Stomach (tissue), 9 donors: Measurements from ENCODE around the gene TPH2. TPM values are rescaled to one million over a fixed set of nuclear protein-coding genes. Genes with fewer than 3 reads are reported as not detected.

Source experiments
- DNase-seq, 2 donors: peaks; one replicate each; pipeline versions ENCODE4 v3.0.0 to v3.0.0-alpha.2; 2013 to 2019
- H3K27ac ChIP-seq, 5 donors: fragments of 200-600 bp in 4 of 5; sonication (generic) in 4 of 5; one replicate each; pipeline ENCODE4 v1.5.1; 2013 to 2019; ENCODE audit warnings: mild to moderate bottlenecking in 1 of 5, moderate library complexity in 1 of 5
- H3K27me3 ChIP-seq, 3 donors: fragments of 200-600 bp; sonication (generic); one replicate each; pipeline ENCODE4 v1.5.1; 2017 to 2019; ENCODE audit warnings: mixed run types in 1 of 3
- H3K36me3 ChIP-seq, 4 donors: fragments of 200-600 bp; sonication (generic); 1 replicate in 3 of 4; 2 replicates in 1 of 4; pipeline ENCODE4 v1.5.1; 2016 to 2019
- H3K4me1 ChIP-seq, 4 donors: fragments of 200-600 bp; sonication (generic); one replicate each; pipeline ENCODE4 v1.5.1; 2016 to 2019
- H3K4me3 ChIP-seq, 4 donors: fragments of 200-600 bp; sonication (generic) in 3 of 4; one replicate each; pipeline ENCODE4 v1.5.1; 2016 to 2019; ENCODE audit warnings: mild to moderate bottlenecking in 1 of 4
- H3K9me3 ChIP-seq, 4 donors: fragments of 200-600 bp; sonication (generic); one replicate each; pipeline ENCODE4 v1.5.1; 2016 to 2019
- CTCF ChIP-seq, 7 experiments: fragments of 450-650 bp in 4 of 7; fragments of 200-600 bp in 3 of 7; sonication (generic) in 3 of 7; IDR thresholded peaks; one replicate each; pipeline ENCODE4 v1.5.1; 2016 to 2019; ENCODE audit warnings: antibody characterized with exemption in 7 of 7, control low read depth in 2 of 7, mild to moderate bottlenecking in 1 of 7
- EP300 ChIP-seq: sonication (generic); formaldehyde crosslinking; IDR thresholded peaks from one replicate; pipeline ENCODE4 v1.6.1; 2017; ENCODE audit warnings: antibody characterized with exemption
- POLR2A ChIP-seq, 4 donors: fragments of 450-650 bp; IDR thresholded peaks; one replicate each; pipeline ENCODE4 v1.6.1; 2016; ENCODE audit warnings: antibody characterized with exemption in 4 of 4, control low read depth in 2 of 4, mild to moderate bottlenecking in 1 of 4, moderate library complexity in 1 of 4
- POLR2AphosphoS5 ChIP-seq, 3 donors: sonication (generic); formaldehyde crosslinking; IDR thresholded peaks; one replicate each; pipeline ENCODE4 v1.6.1; 2016; ENCODE audit warnings: antibody characterized with exemption in 3 of 3
- WGBS, 5 donors: extraction: QIAGEN DNeasy Blood & Tissue Kit in 3 of 5; methylation state at CpG; one replicate each; pipeline versions ENCODE4 v1.1.5 to v1.1.7; 2013 to 2018; 5-methylcytosine and 5-hydroxymethylcytosine counted together
- intact Hi-C: fragments of 100-400 bp; cut with DNase I; formaldehyde crosslinking; loops from one replicate; pipeline ENCODE4 v1.15.1; 2023; ENCODE audit warnings: low total_unique reads
- polyA plus RNA-seq, 3 donors: library from polyadenylated mRNA; stranded (reverse); fragments of 200-250 nt; gene quantifications; one replicate each; pipeline ENCODE4 v1.2.3, GENCODE V29; 2013
- total RNA-seq, 5 donors: library from RNA; depleted of rRNA; stranded (reverse); fragments of >200 nt; gene quantifications; one replicate each; pipeline versions ENCODE4 v1.1.0 to v1.2.3, GENCODE V29; 2014 to 2016
- donor health status: healthy with polysubstance abuse.
- donor health status: Bipolar disorder and iron deficiency.
- donor health status: healthy.

Gene TPH2
- total and polyA plus RNA-seq, 8 donors, result 0.37 TPM; not detected in 7

GRCh38 chr12:72063073-72063472 is 124.4 kb downstream of the TPH2 start:
- intact Hi-C loops, result no loop called here
- H3K9me3 ChIP-seq, result no peaks in the 10 kb centered on the region
- TF ChIP-seq POLR2AphosphoS5 (IDR thresholded peaks at IDR 0.05), result no peak
- no peak for TF ChIP-seq EP300
- TF ChIP-seq POLR2A (IDR thresholded peaks at IDR 0.05), result no peak

GRCh38 chr12:72071030-72071429 is 132.4 kb downstream of the TPH2 start:
- WGBS, 5 donors, result 85 to 100% (median 90%) methylated on average over 2 of the region's 2 CpGs
- H3K27ac ChIP-seq, result no peak overlapping the region
- no peaks in the 10 kb centered on the region for H3K4me1 ChIP-seq
- DNase-seq, result no peak
- H3K4me3 ChIP-seq, result no peak overlapping the region
- H3K36me3 ChIP-seq, result no peaks in the 10 kb centered on the region
- TF ChIP-seq CTCF (IDR thresholded peaks at IDR 0.05) (no peak), EP300 (no peak), POLR2A (IDR thresholded peaks at IDR 0.05) (no peak), POLR2AphosphoS5 (IDR thresholded peaks at IDR 0.05) (no peak)
- H3K27me3 ChIP-seq, result no peaks in the 10 kb centered on the region
- peaks cover 0 to 16% (median 8%) of the 10 kb centered on the region in 4 donors for H3K9me3 ChIP-seq
- intact Hi-C loops, result no loop called here

More at GRCh38 chr12:72063073-72063472, 124.4 kb downstream of the TPH2 start:
- Histone ChIP-seq H3K4me3 (no peak overlapping the region), H3K4me1 (no peaks in the 10 kb centered on the region), H3K27ac (no peak overlapping the region), H3K36me3 (no peaks in the 10 kb centered on the region), H3K27me3 (no peaks in the 10 kb centered on the region)
- DNase-seq, result no peak
- 54 to 67% (median 63%) methylated on average over 2 of the region's 2 CpGs for WGBS, 5 donors

- no peaks in the 10 kb centered on the region for H3K4me1 ChIP-seq
- peaks cover 0 to 16% (median 8%) of the 10 kb centered on the region in 4 donors for H3K9me3 ChIP-seq
- 33 to 69% (median 55%) methylated on average over 1 of the region's 1 CpG for WGBS, 5 donors
- no peak for TF ChIP-seq POLR2AphosphoS5 (IDR thresholded peaks at IDR 0.05)
- no peak for TF ChIP-seq CTCF (IDR thresholded peaks at IDR 0.05)
- TF ChIP-seq POLR2A (IDR thresholded peaks at IDR 0.05), result no peak
- TF ChIP-seq EP300, result no peak
- no peaks in the 10 kb centered on the region for H3K36me3 ChIP-seq
- intact Hi-C loops, result no loop called here
- no peak overlapping the region for H3K4me3 ChIP-seq
- peak in 1 of 2 donors; percentile 67 for DNase-seq
- H3K27ac ChIP-seq, result no peak overlapping the region
- no peaks in the 10 kb centered on the region for H3K27me3 ChIP-seq
Observed at GRCh38 chr12:72072592-72073212, 134.1 kb downstream of the TPH2 start.

- intact Hi-C loops, result no loop called here
- 70 to 88% (median 81%) methylated on average over 1 of the region's 1 CpG for WGBS, 5 donors
- H3K4me1 ChIP-seq, result no peaks in the 10 kb centered on the region
- no peaks in the 10 kb centered on the region for H3K27me3 ChIP-seq
- no peak overlapping the region for H3K27ac ChIP-seq
- TF ChIP-seq POLR2AphosphoS5 (IDR thresholded peaks at IDR 0.05), result no peak
- no peak for TF ChIP-seq POLR2A (IDR thresholded peaks at IDR 0.05)
- TF ChIP-seq EP300, result no peak
- TF ChIP-seq CTCF (IDR thresholded peaks at IDR 0.05), result no peak
- H3K4me3 ChIP-seq, result no peak overlapping the region
- H3K9me3 ChIP-seq, result peaks cover 0 to 16% (median 8%) of the 10 kb centered on the region in 4 donors
- H3K36me3 ChIP-seq, result no peaks in the 10 kb centered on the region
- DNase-seq, result no peak
Observed at GRCh38 chr12:72074065-72074464, 135.4 kb downstream of the TPH2 start.

GRCh38 chr12:72074956-72075355 is 136.3 kb downstream of the TPH2 start:
- no peak overlapping the region for H3K27ac ChIP-seq
- H3K36me3 ChIP-seq, result no peaks in the 10 kb centered on the region
- WGBS, 5 donors, result 53 to 71% (median 67%) methylated on average over 3 of the region's 3 CpGs
- H3K27me3 ChIP-seq, result no peaks in the 10 kb centered on the region
- TF ChIP-seq POLR2A (IDR thresholded peaks at IDR 0.05), result no peak
- no peak for TF ChIP-seq POLR2AphosphoS5 (IDR thresholded peaks at IDR 0.05)
- no peak for TF ChIP-seq EP300
- no peak for TF ChIP-seq CTCF (IDR thresholded peaks at IDR 0.05)
- H3K9me3 ChIP-seq, result peaks cover 0 to 16% (median 8%) of the 10 kb centered on the region in 4 donors
- H3K4me3 ChIP-seq, result no peak overlapping the region
- intact Hi-C loops, result no loop called here
- DNase-seq, result no peak
- H3K4me1 ChIP-seq, result no peaks in the 10 kb centered on the region
